ENCODE measurements around the gene AFAP1L2. TPM values are rescaled to one million over a fixed set of nuclear protein-coding genes. Genes with fewer than 3 reads are reported as not detected.

The AFAP1L2 gene
- total RNA-seq = 5.3 TPM
- long read RNA-seq, transcript AFAP1L2-201 (19 exons, 3,705 nt) = major isoform, 5 of 14 reads
- long read RNA-seq, partial matches to known transcripts = 3 of 14 reads
- long read RNA-seq, other reads (novel, unspliced or antisense) = 5 of 14 reads

DNA sequence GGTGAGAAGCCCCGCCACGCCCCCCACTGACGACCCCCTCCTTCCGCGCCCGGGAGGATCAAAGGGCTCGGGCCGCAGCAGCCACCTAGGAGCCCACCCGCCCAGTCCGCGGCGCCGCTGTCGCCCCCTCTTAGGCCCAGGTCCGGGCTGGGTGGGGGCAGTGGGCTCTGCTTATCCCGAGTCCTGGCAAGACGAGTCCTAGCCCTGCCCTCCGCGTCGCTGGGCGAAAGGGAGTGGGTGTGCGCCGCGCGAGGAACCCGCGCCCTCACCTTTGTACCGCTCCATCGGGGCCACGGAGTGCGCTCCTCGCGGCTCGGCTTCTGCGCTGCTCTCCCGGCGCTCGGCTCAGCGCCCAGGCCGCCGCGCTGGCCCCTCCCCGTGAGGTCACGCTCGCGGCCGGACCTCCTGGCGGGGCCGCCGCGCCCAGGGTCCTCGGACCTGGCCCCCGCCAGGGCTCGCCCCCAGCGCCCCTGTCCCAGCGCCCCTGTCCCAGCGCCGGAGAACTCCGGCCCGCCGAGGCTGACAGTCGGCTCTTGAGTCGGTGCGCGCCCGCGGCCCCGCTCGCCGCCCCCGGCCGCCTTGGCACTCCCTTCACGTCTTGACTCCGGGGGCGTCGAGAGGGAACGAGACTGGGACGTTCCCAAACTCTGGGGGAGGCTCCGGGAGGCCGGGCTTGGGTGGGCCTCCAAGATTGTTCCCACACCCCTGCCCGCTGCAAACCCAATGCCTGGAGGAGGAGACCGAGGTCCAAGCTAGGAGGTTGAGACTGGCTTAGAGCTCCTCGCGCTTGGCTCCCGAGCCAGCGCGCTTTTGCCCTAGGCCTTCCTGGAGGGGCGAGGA, at the start of gene AFAP1L2:
Gene AFAP1L2, minus strand, starts transcription at position 332 of the 840 bp plus-strand sequence. Its CDS starts 47 bp downstream, at position 285.
- Histone ChIP-seq H3K27me3 (ENCODE audit: low read depth) (peaks cover 32% of the 10 kb centered on the region), H3K27ac (peak within 1 kb of the TSS; percentile 31), H3K4me3 (peak within 1 kb of the TSS; percentile 55), H3K9me3 (no peaks in the 10 kb centered on the region), H3K36me3 (no peaks in the 10 kb centered on the region), H3K4me1 (peaks cover 37% of the 10 kb centered on the region)
- ATAC-seq (peak; percentile 84), DNase-seq (no peak)
- TF ChIP-seq, protein P1, sequence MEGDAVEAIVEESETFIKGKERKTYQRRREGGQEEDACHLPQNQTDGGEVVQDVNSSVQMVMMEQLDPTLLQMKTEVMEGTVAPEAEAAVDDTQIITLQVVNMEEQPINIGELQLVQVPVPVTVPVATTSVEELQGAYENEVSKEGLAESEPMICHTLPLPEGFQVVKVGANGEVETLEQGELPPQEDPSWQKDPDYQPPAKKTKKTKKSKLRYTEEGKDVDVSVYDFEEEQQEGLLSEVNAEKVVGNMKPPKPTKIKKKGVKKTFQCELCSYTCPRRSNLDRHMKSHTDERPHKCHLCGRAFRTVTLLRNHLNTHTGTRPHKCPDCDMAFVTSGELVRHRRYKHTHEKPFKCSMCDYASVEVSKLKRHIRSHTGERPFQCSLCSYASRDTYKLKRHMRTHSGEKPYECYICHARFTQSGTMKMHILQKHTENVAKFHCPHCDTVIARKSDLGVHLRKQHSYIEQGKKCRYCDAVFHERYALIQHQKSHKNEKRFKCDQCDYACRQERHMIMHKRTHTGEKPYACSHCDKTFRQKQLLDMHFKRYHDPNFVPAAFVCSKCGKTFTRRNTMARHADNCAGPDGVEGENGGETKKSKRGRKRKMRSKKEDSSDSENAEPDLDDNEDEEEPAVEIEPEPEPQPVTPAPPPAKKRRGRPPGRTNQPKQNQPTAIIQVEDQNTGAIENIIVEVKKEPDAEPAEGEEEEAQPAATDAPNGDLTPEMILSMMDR (IDR thresholded peaks at IDR 0.05) = no peak
- intact Hi-C loops (cut with DNase I) = no loop called here

DNA sequence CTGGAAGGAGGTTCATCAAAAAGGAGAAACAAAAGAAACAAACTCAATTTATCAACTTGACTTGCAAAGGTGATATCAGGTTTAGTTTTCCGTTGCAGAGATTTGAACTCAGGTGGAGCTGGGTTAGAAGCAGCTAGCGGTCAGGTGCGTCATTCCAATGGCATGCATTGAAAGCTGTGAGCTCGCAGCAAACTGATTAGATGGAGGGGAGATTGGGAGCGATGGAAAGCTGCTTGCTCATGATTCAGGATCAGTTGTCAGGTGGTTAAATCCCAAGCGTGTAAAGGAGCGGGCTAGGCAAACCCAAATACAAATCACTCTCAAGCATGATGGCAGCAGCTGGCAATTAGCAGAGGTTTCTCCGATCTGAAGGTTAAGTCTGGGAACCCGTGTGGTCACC, 49.3 kb upstream of the AFAP1L2 start:
- H3K4me1 ChIP-seq = no peaks in the 10 kb centered on the region
- H3K36me3 ChIP-seq = peaks cover 20% of the 10 kb centered on the region
- intact Hi-C loops (cut with DNase I) = loop anchor here (10.0 kb wide), 1 partner anchor 149 kb away; no protein-coding TSS in a partner anchor
- no peak overlapping the region for H3K27ac ChIP-seq
- no peak overlapping the region for H3K4me3 ChIP-seq
- TF ChIP-seq, protein P1 (IDR thresholded peaks at IDR 0.05) = no peak
- no peaks in the 10 kb centered on the region for H3K9me3 ChIP-seq
- ATAC-seq = no peak
- DNase-seq = no peak
- no peaks in the 10 kb centered on the region for H3K27me3 ChIP-seq (ENCODE audit: low read depth)

DNA sequence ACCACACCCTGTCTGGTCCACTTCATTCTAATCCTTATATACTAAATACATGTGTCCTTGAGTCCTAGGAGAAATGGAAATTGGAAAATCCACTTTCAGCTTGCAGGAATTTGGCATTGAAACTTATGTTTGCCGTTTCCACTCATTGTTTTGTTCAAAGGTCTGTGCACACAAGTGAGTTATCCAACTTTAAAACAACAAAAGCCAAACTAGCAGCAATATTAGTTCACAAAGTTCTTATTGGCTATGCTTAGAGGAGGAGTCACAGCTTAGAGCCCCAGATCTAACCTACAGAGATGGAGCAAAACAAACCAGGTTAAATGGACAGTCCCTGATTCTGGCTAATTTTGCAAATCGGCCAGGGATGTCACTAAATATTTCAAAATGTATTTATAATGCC, 44.6 kb upstream of the AFAP1L2 start:
- DNase-seq = no peak
- no peak for ATAC-seq
- no peaks in the 10 kb centered on the region for H3K4me1 ChIP-seq
- intact Hi-C loops (cut with DNase I) = no loop called here
- peaks cover 41% of the 10 kb centered on the region for H3K36me3 ChIP-seq
- H3K4me3 ChIP-seq = no peak overlapping the region
- H3K9me3 ChIP-seq = no peaks in the 10 kb centered on the region
- TF ChIP-seq, protein P1 (IDR thresholded peaks at IDR 0.05) = no peak
- no peaks in the 10 kb centered on the region for H3K27me3 ChIP-seq (ENCODE audit: low read depth)
- H3K27ac ChIP-seq = no peak overlapping the region

DNA sequence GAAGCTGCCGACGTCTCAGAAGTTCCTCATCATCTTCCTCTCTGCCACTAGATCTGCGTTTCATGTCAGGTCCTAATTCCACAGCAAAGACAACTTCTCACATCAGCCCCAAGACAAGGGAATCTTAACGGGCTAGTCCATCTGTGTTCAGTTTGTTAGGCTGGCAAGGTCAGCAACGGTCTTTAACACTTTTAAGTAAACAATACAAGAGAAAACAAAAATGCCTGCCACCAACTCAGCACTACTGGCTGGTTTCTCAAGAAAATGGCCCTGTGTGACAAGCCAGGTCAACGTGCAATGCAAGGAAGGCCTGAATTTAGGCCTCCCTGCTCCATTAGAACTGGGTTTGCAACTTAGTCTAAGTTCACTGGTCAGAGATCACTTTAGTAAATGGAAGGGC, 41.0 kb upstream of the AFAP1L2 start:
- intact Hi-C loops (cut with DNase I) = no loop called here
- H3K27ac ChIP-seq = no peak overlapping the region
- ATAC-seq (no peak), DNase-seq (no peak)
- no peak overlapping the region for H3K4me3 ChIP-seq
- H3K4me1 ChIP-seq = no peaks in the 10 kb centered on the region
- no peaks in the 10 kb centered on the region for H3K27me3 ChIP-seq (ENCODE audit: low read depth)
- TF ChIP-seq, protein P1 (IDR thresholded peaks at IDR 0.05) = no peak
- H3K9me3 ChIP-seq = no peaks in the 10 kb centered on the region
- peaks cover 61% of the 10 kb centered on the region for H3K36me3 ChIP-seq

DNA sequence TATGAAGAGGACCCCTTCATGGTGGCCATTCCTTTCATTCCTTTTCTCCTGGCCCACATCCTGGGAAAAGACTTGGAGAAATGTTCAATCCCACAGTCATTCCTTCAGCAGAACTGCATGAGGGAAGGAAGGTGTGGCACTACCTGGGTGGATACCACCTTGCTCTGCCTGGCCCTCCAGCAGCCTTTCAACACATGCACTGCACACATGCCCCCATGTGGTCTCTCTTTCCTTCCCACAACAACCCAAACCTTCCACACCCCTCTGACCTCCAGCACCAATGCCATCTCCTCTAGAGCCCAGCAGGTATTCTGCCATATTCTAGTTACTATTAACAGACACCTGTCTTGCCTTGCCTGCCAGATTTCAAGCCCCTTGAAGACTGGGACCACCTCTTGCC, 40.5 kb upstream of the AFAP1L2 start:
- Histone ChIP-seq H3K9me3 (no peaks in the 10 kb centered on the region), H3K4me3 (no peak overlapping the region), H3K27me3 (ENCODE audit: low read depth) (no peaks in the 10 kb centered on the region), H3K36me3 (peaks cover 66% of the 10 kb centered on the region), H3K4me1 (no peaks in the 10 kb centered on the region), H3K27ac (no peak overlapping the region)
- no peak for ATAC-seq
- DNase-seq = no peak
- TF ChIP-seq, protein P1 (IDR thresholded peaks at IDR 0.05) = no peak
- intact Hi-C loops (cut with DNase I) = no loop called here

All from lower lobe of right lung (tissue), 2 donors.